Measurements from ENCODE around the gene NFATC4. TPM values are rescaled to one million over a fixed set of nuclear protein-coding genes. Genes with fewer than 3 reads are reported as not detected.

NFATC4 gene
- total and polyA plus RNA-seq, 10 of the 15 experiments (the other 5 are each of a cell fraction or from before 2014, with no cell fraction given) = 0.97 to 14.3 (median 4.9) TPM

DNA sequence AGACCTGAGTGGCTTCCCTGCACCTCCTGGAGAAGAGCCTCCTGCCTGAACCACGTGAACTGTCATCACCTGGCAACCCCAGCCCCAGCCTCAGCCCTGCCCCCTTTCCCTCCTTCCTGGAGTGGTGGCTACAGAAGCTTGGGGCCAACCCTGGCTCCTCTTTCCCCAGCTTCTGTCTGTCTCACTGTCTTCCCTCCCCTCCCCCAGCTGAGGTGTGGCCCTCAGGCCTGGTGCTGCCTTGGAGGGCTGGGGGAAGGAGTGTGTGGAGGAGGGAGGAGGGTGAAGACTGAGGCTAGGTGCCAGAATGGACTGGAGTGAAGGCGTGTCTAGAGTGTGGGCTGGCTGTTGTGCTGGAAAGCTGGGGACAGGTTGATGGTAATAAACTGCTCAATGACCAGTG is 9.7 kb downstream of the NFATC4 start:
- SMC1A ChIA-PET (ENCODE audit: uncharacterized antibody, unreplicated experiment) = interaction anchor here (0.9 kb wide), 1 partner anchor 54 kb away, joined by 3 read pairs; no protein-coding TSS in a partner anchor
- Histone ChIP-seq H3K9me3 (replicated peaks; ENCODE audit: control insufficient read depth, insufficient read depth, low read length) (no peaks in the 10 kb centered on the region), H2AFZ (ENCODE audit: control insufficient read depth, low read depth, low read length) (no peak overlapping the region), H3K9ac (ENCODE audit: control insufficient read depth, insufficient read depth, low read length) (no peak overlapping the region), H3K27me3 (replicated peaks in 1 of 2; ENCODE audit: control insufficient read depth in 2 of 2, insufficient read depth in 2 of 2, low read length in 1 of 2) (no peaks in the 10 kb centered on the region), H3K4me3 (no peak overlapping the region), H3K79me2 (ENCODE audit: control insufficient read depth, insufficient read depth, low read length) (no peaks in the 10 kb centered on the region), H3K36me3 (ENCODE audit: control insufficient read depth in 2 of 2, insufficient read depth in 2 of 2, low read length in 1 of 2) (no peaks in the 10 kb centered on the region), H3K27ac (ENCODE audit: control insufficient read depth, insufficient read depth) (no peak overlapping the region), H3K4me2 (ENCODE audit: control insufficient read depth, insufficient read depth) (no peak overlapping the region), H4K20me1 (ENCODE audit: control insufficient read depth, insufficient read depth) (no peaks in the 10 kb centered on the region), H3K4me1 (ENCODE audit: control insufficient read depth, insufficient read depth, low read length) (no peaks in the 10 kb centered on the region)
- intact Hi-C loops (cut with micrococcal nuclease; ENCODE audit: unreplicated experiment) = no loop called here
- no peak for DNase-seq (ENCODE audit: low read depth, low spot score)
- no peak for TF ChIP-seq SUPT20H (IDR thresholded peaks at IDR 0.05; ENCODE audit: borderline replicate concordance, control insufficient read depth, low read depth, low read length)
- TF ChIP-seq EED (IDR thresholded peaks at IDR 0.05; ENCODE audit: low read depth) = no peak
- TF ChIP-seq ZNF207 (IDR thresholded peaks at IDR 0.05; ENCODE audit: borderline replicate concordance) = no peak
- TF ChIP-seq MEF2A (IDR thresholded peaks at IDR 0.05; ENCODE audit: insufficient read depth, low read depth, low read length) = no peak
- no peak for TF ChIP-seq LARP7 (IDR thresholded peaks at IDR 0.05)
- no peak for TF ChIP-seq FOS (IDR thresholded peaks at IDR 0.05; ENCODE audit: borderline replicate concordance, extremely low read depth, insufficient read length)
- TF ChIP-seq, protein P1, sequence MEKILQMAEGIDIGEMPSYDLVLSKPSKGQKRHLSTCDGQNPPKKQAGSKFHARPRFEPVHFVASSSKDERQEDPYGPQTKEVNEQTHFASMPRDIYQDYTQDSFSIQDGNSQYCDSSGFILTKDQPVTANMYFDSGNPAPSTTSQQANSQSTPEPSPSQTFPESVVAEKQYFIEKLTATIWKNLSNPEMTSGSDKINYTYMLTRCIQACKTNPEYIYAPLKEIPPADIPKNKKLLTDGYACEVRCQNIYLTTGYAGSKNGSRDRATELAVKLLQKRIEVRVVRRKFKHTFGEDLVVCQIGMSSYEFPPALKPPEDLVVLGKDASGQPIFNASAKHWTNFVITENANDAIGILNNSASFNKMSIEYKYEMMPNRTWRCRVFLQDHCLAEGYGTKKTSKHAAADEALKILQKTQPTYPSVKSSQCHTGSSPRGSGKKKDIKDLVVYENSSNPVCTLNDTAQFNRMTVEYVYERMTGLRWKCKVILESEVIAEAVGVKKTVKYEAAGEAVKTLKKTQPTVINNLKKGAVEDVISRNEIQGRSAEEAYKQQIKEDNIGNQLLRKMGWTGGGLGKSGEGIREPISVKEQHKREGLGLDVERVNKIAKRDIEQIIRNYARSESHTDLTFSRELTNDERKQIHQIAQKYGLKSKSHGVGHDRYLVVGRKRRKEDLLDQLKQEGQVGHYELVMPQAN (conservative IDR thresholded peaks at IDR 0.05) = no peak
- no peak for TF ChIP-seq IKZF1 (conservative IDR thresholded peaks at IDR 0.05)
- no peak for TF ChIP-seq CHD2 (IDR thresholded peaks at IDR 0.05; ENCODE audit: borderline replicate concordance, low read depth, low read length)
- TF ChIP-seq YBX1 (IDR thresholded peaks at IDR 0.05) = no peak
- TF ChIP-seq KLF5 (IDR thresholded peaks at IDR 0.05; ENCODE audit: partially characterized antibody) = no peak
- no peak for TF ChIP-seq BHLHE40 (IDR thresholded peaks at IDR 0.05; ENCODE audit: borderline replicate concordance in 1 of 2, low read depth in 2 of 2, low read length in 1 of 2)
- TF ChIP-seq RUNX3 (IDR thresholded peaks at IDR 0.05; ENCODE audit: low read length) = no peak
- TF ChIP-seq, protein P2, sequence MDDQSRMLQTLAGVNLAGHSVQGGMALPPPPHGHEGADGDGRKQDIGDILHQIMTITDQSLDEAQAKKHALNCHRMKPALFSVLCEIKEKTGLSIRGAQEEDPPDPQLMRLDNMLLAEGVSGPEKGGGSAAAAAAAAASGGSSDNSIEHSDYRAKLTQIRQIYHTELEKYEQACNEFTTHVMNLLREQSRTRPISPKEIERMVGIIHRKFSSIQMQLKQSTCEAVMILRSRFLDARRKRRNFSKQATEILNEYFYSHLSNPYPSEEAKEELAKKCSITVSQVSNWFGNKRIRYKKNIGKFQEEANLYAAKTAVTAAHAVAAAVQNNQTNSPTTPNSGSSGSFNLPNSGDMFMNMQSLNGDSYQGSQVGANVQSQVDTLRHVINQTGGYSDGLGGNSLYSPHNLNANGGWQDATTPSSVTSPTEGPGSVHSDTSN (IDR thresholded peaks at IDR 0.05; ENCODE audit: insufficient replicate concordance, low read depth, low read length) = no peak
- TF ChIP-seq, protein P3, sequence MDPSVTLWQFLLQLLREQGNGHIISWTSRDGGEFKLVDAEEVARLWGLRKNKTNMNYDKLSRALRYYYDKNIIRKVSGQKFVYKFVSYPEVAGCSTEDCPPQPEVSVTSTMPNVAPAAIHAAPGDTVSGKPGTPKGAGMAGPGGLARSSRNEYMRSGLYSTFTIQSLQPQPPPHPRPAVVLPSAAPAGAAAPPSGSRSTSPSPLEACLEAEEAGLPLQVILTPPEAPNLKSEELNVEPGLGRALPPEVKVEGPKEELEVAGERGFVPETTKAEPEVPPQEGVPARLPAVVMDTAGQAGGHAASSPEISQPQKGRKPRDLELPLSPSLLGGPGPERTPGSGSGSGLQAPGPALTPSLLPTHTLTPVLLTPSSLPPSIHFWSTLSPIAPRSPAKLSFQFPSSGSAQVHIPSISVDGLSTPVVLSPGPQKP (IDR thresholded peaks at IDR 0.05; ENCODE audit: low read depth, low read length) = no peak
- no peak for TF ChIP-seq SMC3 (IDR thresholded peaks at IDR 0.05; ENCODE audit: borderline replicate concordance, low read length)
- TF ChIP-seq EGR1 (IDR thresholded peaks at IDR 0.05; ENCODE audit: borderline replicate concordance in 1 of 2, low read depth in 2 of 2, low read length in 2 of 2) = no peak
- FAIRE-seq = no peak
- in situ Hi-C loops (cut with MboI) = no loop called here
- no peak for ATAC-seq
- POLR2A ChIA-PET = interaction anchor here (0.7 kb wide), 1 partner anchor 53 kb away, joined by 3 read pairs; no protein-coding TSS in a partner anchor
- 6% methylated on average over 2 of the region's 2 CpGs for WGBS (ENCODE audit: insufficient coverage, insufficient replicate concordance, low lambda C conversion rate, missing lambda C conversion rate)
- BruUV-seq (replicated peaks) = no TSS peak
- RAD21 ChIA-PET (ENCODE audit: unreplicated experiment) = interaction anchor here (1.1 kb wide), 1 partner anchor 54 kb away, joined by 3 read pairs; no protein-coding TSS in a partner anchor
- CTCF ChIA-PET = interaction anchor here (0.7 to 2.8 kb wide), 5 partner anchors 8 to 54 kb away, joined by 3 to 13 read pairs (median 3); no protein-coding TSS in a partner anchor
